ENCODE data around the gene SLC39A10.
A peak's percentile ranks its signal among the peaks of the same experiment; 100 is the strongest.
"Not testable (repeated sequence)": the region's sequence is repeated elsewhere in the genome, so short reads cannot be mapped to it uniquely, and the experiment has no call there.

SLC39A10 gene

GRCh38 chr2:195656859-195657633 is at the start of gene SLC39A10:
Gene SLC39A10, plus strand, starts transcription at chr2:195657226. Its CDS starts 22,817 bp downstream, at chr2:195680043.
- peak; percentile 93 for DNase-seq

GRCh38 chr2:195608768-195609454 is 48.1 kb upstream of the SLC39A10 start:
- no peak for DNase-seq

GRCh38 chr2:195610717-195611116 is 46.3 kb upstream of the SLC39A10 start:
- DNase-seq, result no peak

DNA sequence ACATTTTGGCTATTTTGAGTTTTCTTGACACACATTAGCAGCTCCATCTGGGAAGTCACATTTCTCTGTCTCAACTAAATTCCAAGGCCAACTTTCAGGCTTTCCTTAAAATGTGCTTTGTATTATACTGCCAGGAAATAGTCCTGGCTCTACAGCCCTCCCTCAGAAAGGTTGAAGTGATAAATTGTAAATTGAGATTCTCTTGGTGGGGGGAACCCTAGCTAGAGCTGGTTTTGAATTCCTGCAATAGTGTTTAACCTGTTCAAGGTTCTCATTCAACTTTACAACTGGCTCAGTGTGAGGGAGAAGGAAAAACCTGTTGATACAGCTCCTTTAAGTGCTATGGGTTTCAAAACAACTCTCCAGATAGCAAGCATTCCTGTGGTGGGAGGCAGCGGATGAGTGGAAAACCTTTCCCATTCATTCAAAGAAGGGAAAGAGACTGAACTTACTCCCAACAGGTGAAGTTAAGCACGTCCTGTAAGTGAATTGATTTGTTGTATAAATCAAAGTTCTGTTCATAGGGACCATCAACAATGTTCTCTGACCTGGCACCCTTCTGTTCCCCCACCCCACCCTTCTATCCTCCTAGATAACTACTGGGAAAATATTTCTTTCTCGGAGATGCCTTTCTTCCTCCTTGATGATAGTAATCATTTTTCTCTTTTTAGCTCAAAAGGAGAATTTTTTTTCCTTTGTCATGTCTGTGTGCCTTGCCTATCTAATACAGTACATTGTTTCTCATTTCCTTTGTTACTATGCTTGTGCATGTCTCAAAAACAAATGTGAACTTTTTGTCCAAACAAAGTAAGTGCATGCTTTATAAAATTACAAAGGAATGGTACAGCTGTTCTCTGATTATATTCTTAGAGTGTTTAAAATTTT is 44.2 kb upstream of the SLC39A10 start:
- no peak for DNase-seq

DNA sequence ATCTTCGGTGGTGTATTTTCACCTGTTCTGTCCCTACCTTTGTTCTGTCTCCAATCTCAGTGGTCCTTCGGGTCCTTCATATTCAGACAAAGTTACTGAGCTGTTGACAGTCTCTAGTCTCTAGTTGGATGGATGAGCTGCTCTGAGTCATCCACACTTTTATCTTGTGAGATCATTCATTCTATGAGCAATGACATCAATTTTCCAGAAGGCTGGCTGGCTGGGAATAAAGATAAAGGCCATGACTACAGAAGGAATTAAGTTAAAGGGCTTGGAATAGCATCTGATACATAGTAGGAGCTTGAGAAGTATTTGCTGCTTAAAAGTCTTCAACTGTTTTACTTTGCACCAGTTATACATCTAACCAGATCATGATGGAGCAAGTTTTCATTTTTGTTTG is 43.1 kb upstream of the SLC39A10 start:
- no peak for DNase-seq

GRCh38 chr2:195619590-195619989 is 37.4 kb upstream of the SLC39A10 start:
- DNase-seq, result no peak

GRCh38 chr2:195620501-195620900 is 36.5 kb upstream of the SLC39A10 start:
- DNase-seq, result no peak

GRCh38 chr2:195622966-195623365 is 34.1 kb upstream of the SLC39A10 start:
- no peak for DNase-seq

DNA sequence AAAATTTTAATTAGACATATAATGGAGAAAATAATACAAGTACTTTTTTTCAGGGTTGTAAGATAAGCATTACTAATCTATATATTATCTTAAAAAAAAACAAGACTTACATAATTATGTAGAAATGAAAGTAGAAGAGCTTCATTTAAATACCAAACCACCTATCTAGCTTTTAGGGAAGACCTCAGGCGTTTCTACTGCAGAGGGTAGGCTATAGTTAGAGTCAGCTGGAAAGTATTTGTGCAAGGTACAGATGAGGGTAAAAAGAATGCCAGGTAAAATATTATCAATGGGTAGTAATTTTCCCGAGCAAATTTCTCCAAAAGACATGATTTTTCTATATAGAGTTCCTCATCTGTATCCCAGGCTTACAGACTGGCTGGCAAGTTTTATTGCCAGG is 30.5 kb upstream of the SLC39A10 start:
- no peak for DNase-seq

DNA sequence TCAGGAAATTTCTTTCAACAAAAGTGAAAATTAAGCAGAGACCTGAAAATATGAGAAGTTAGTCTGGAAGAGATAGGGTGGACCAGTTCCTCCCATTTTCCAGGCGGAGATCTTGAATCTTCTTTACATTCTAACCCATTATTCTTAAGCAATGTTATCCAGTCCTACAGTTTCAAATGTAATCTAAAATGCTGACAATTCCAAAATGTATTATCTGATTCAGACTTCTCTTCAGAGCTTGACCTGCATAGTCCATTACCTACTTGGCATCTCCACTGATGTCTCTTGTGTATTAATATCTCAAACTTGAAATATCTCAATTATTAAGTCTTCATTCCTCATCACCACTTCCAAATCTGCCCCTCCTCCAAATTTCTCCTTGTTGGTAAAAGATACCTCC is 28.4 kb upstream of the SLC39A10 start:
- no peak for DNase-seq

DNA sequence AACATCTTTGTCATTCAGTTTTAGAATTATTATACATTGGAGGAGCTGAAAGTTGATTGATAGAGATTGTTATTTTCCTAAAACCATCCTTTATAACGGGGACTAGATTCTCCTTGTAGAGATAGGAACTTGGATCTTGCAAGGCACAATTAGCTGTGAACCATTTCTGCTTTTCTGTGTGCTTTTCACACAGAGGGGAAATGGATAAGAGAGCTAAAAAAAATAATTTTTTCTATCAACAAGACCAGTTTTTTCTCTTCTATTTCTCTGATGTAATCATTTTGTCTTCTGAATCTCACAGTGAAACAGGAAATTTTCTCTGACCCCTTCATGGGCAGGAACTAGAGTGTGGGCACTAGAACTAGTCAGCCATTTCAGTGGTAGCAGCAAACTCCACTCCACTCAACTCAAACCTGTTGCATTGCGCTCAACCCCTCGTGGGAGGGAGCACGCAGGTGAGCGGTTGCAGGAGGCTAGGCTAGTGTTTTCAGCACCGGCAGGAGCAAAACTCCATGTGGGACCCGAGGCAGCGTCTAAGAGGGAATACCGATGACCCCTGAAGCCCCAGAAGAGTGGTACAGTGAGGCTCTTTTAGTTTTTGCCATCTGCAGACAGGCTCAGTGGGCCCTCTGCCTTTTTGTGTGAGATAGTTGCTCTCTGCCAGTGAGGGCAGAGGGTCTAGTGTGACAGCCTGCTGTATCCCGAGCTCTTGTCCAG is 24.0 kb upstream of the SLC39A10 start:
- DNase-seq, result no peak

- DNase-seq, result no peak
These were observed 23.5 kb upstream of the SLC39A10 start for GRCh38 chr2:195633573-195633870.

- DNase-seq, result no peak
These were observed 23.1 kb upstream of the SLC39A10 start for GRCh38 chr2:195633974-195634373.

GRCh38 chr2:195636890-195637289 is 20.1 kb upstream of the SLC39A10 start:
- no peak for DNase-seq

DNA sequence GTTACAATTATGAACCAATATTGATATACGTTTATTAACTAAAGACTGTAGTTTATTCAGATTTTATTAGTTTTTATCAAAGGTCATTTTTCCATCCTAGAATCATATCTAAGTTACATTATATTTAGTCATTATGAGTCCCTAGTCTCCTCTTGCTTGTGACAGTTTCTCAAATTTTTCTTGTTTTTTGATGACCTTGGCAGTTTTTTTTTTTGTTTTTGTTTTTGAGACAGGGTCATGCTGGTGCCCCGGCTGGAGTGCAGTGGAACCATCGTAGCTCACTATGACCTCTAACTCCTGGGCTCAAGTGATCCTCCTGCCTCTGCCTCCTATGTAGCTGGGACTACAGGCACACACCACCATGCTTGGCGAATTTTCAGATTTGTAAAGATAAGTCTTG is 18.3 kb upstream of the SLC39A10 start:
- DNase-seq, result no peak

GRCh38 chr2:195639238-195639858 is 17.7 kb upstream of the SLC39A10 start:
- no peak for DNase-seq

- peak; percentile 2 for DNase-seq
These were observed 17.1 kb upstream of the SLC39A10 start for GRCh38 chr2:195639959-195640358.

DNA sequence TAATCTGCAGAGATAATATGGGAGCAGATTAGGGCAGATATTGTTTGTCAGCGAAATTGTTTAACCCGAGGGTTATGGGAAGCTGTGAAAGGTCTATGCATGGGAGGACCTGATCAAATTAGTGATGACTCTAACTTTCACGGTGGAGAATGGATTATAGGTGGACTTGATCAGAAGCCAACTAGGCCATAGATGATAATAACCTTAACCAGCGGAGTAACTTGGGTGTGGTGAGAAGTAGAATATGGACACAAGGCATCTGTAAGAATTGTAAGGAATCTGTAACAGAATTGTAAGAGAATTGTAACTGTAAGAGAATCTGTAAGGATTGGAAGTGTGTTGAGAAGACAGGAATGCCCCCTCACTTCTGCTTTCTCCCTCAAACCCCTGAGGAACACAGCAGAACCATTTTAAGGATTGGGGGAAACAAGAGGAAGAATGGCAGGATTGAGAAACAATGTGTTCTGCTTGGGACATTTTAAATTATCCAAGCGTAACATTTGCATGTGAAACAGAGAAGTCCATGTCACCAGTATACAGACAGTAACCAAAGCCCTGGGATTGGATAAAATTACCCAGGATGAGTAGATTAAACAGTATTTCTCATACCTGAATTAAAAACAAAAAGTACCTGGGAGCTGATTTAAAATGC is 14.9 kb upstream of the SLC39A10 start:
- DNase-seq, result no peak

DNA sequence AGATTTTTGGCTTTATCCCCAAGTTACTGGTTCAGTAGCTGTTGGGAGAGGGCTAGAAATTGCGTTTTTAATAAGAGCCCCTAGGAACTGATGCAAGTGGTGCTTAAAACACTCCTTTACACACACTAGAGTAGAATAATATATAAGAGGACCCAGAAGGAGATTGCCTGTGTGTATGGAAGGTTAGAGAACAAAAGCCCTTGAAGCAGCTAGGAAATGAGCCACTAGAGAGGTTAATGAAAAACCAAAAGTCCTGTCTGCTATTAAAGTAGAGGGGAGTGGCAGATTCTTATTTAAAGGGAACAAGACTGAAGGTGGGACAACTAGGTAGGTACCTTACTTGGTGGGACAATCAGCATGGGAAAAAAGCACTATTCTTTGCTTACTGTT is 14.4 kb upstream of the SLC39A10 start:
- peak; percentile 79 for DNase-seq

- DNase-seq, result not testable (repeated sequence)
These were observed 12.3 kb upstream of the SLC39A10 start for GRCh38 chr2:195644708-195645107.

GRCh38 chr2:195645413-195645812 is 11.6 kb upstream of the SLC39A10 start:
- DNase-seq, result no peak

DNA sequence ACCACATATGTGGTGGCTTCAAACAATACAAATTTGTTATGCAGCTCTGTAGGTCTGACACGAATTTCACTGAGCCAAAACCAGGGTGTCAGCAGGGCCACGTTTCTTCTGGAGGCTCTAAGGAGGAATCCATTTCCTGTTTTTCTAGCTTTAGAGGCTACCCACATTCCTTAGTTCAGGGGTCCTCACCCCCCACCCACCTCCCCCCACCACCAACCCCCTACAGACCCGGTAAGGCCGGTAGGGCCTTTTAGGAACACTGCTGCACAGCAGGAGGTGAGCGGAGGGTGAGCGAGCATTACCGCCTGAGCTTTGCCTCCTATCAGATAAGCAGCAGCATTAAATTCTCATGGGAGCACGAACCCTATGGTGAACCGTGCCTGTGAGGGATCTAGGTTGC is 10.6 kb upstream of the SLC39A10 start:
- no peak for DNase-seq

Data from DMS79 treated with DMSO at 0.1 percent for 48 hours (cell line).